H9 (cell line): ENCODE measurements around the gene CERS6. TPM values are rescaled to one million over a fixed set of nuclear protein-coding genes. Genes with fewer than 3 reads are reported as not detected.

Source experiments
- DNase-seq: peaks from one replicate; pipeline ENCODE4 v3.0.0-alpha.2; 2017
- H2AFZ ChIP-seq: one replicate; pipeline ENCODE4 v1.6.1; 2013; ENCODE audit warnings: mild to moderate bottlenecking, low read length, control low read depth, moderate library complexity
- H2AK5ac ChIP-seq: 2 replicates; pipeline ENCODE4 v1.6.1; 2013; ENCODE audit warnings: low read length, control low read depth, mixed read lengths; ENCODE audit not compliant: insufficient read length
- H2BK120ac ChIP-seq: one replicate; pipeline ENCODE4 v1.6.1; 2013; ENCODE audit warnings: low read depth, mild to moderate bottlenecking, low read length, control low read depth, inconsistent platforms; ENCODE audit not compliant: poor library complexity, severe bottlenecking
- H2BK12ac ChIP-seq: 2 replicates; pipeline ENCODE4 v1.6.1; 2013; ENCODE audit warnings: low read length, control low read depth, mixed read lengths, low read depth; ENCODE audit not compliant: insufficient read length
- H2BK15ac ChIP-seq: 2 replicates; pipeline ENCODE4 v1.6.1; 2013; ENCODE audit warnings: low read depth, low read length, control low read depth
- H2BK20ac ChIP-seq: one replicate; pipeline ENCODE4 v1.6.1; 2013; ENCODE audit warnings: low read depth, mild to moderate bottlenecking, low read length, control low read depth, inconsistent platforms; ENCODE audit not compliant: poor library complexity, severe bottlenecking
- H2BK5ac ChIP-seq: 2 replicates; pipeline ENCODE4 v1.6.1; 2013; ENCODE audit warnings: low read length, control low read depth, mixed read lengths; ENCODE audit not compliant: insufficient read length
- H3K14ac ChIP-seq: 2 replicates; pipeline ENCODE4 v1.6.1; 2013; ENCODE audit warnings: low read length, control low read depth; ENCODE audit not compliant: insufficient read depth
- H3K18ac ChIP-seq: 2 replicates; pipeline ENCODE4 v1.6.1; 2013; ENCODE audit warnings: low read depth, mild to moderate bottlenecking, mixed read lengths, low read length, control low read depth; ENCODE audit not compliant: insufficient read length
- H3K23ac ChIP-seq: 2 replicates; pipeline ENCODE4 v1.6.1; 2013; ENCODE audit warnings: low read length, control low read depth, mixed read lengths, low read depth; ENCODE audit not compliant: insufficient read length
- H3K23me2 ChIP-seq: 2 replicates; pipeline ENCODE4 v1.6.1; 2013; ENCODE audit warnings: low read depth, mild to moderate bottlenecking, mixed read lengths, low read length, control low read depth; ENCODE audit not compliant: insufficient read length, poor library complexity, severe bottlenecking
- H3K27ac ChIP-seq: 2 replicates; pipeline ENCODE4 v1.5.1; 2013; ENCODE audit warnings: low read length, control low read depth, mixed read lengths, low read depth; ENCODE audit not compliant: insufficient read length
- H3K27me3 ChIP-seq: 2 replicates; pipeline ENCODE4 v1.6.1; 2013; ENCODE audit warnings: low read length, control low read depth, inconsistent platforms; ENCODE audit not compliant: insufficient read depth
- H3K4ac ChIP-seq: 2 replicates; pipeline ENCODE4 v1.6.1; 2013; ENCODE audit warnings: low read depth, mild to moderate bottlenecking, control low read depth, inconsistent platforms, low read length, moderate library complexity
- H3K4me1 ChIP-seq: 2 replicates; pipeline ENCODE4 v1.6.1; 2013; ENCODE audit warnings: low read length, control low read depth, inconsistent platforms; ENCODE audit not compliant: insufficient read depth
- H3K4me2 ChIP-seq: 2 replicates; pipeline ENCODE4 v1.6.1; 2013; ENCODE audit warnings: low read length, control low read depth, mixed read lengths; ENCODE audit not compliant: insufficient read length, insufficient read depth
- H3K56ac ChIP-seq: 2 replicates; pipeline ENCODE4 v1.6.1; 2013; ENCODE audit warnings: low read depth, mild to moderate bottlenecking, mixed read lengths, low read length, control low read depth; ENCODE audit not compliant: insufficient read length
- H3K79me1 ChIP-seq: 2 replicates; pipeline ENCODE4 v1.6.1; 2013; ENCODE audit warnings: low read depth, mild to moderate bottlenecking, moderate library complexity, low read length, control low read depth, inconsistent platforms; ENCODE audit not compliant: insufficient read depth, poor library complexity, severe bottlenecking
- H3K79me2 ChIP-seq: 2 replicates; pipeline ENCODE4 v1.6.1; 2013; ENCODE audit warnings: low read length, control low read depth, inconsistent platforms; ENCODE audit not compliant: insufficient read depth
- H3K9ac ChIP-seq: 2 replicates; pipeline ENCODE4 v1.6.1; 2013; ENCODE audit warnings: low read length, control low read depth, mixed read lengths; ENCODE audit not compliant: insufficient read length; ENCODE audit errors: extremely low read depth
- H3K9me3 ChIP-seq: one replicate; pipeline ENCODE4 v1.6.1; 2013; ENCODE audit warnings: low read depth, low read length, inconsistent platforms; ENCODE audit not compliant: control insufficient read depth
- H3T11ph ChIP-seq: one replicate; pipeline ENCODE4 v1.6.1; 2013; ENCODE audit warnings: mild to moderate bottlenecking, low read length, control low read depth, inconsistent platforms
- H4K20me1 ChIP-seq: one replicate; pipeline ENCODE4 v1.6.1; 2013; ENCODE audit not compliant: control insufficient read depth, insufficient read length, insufficient read depth
- H4K5ac ChIP-seq: 2 replicates; pipeline ENCODE4 v1.6.1; 2013; ENCODE audit warnings: low read depth, mild to moderate bottlenecking, mixed read lengths, low read length, control low read depth; ENCODE audit not compliant: insufficient read length
- H4K8ac ChIP-seq: replicated peaks from 2 replicates; pipeline ENCODE4 v1.6.1; 2013; ENCODE audit warnings: low read length, control low read depth, mixed read lengths, low read depth; ENCODE audit not compliant: insufficient read length
- H4K91ac ChIP-seq: 2 replicates; pipeline ENCODE4 v1.6.1; 2013; ENCODE audit warnings: low read depth, mild to moderate bottlenecking, moderate library complexity, mixed read lengths, low read length, control low read depth; ENCODE audit not compliant: insufficient read length
- H3K27ac Mint-ChIP-seq, 3 experiments: 2 replicates in 2 of 3; 3 replicates in 1 of 3; pipeline ENCODE4 v1.8.0; 2020 to 2021; ENCODE audit warnings: mixed read lengths in 3 of 3, mild to moderate bottlenecking in 1 of 3, moderate library complexity in 1 of 3
- H3K27me3 Mint-ChIP-seq: 2 replicates; pipeline ENCODE4 v1.8.0; 2021; ENCODE audit warnings: low read depth, mild to moderate bottlenecking, moderate library complexity, mixed read lengths
- H3K36me3 Mint-ChIP-seq, 3 experiments: 2 replicates in 2 of 3; 3 replicates in 1 of 3; pipeline ENCODE4 v1.8.0; 2020 to 2021; ENCODE audit warnings: low read depth in 3 of 3, mixed read lengths in 3 of 3; ENCODE audit not compliant: insufficient read depth in 1 of 3
- H3K4me1 Mint-ChIP-seq, 2 experiments: 2 replicates each; pipeline ENCODE4 v1.8.0; 2020; ENCODE audit warnings: mixed read lengths in 2 of 2
- H3K4me3 Mint-ChIP-seq, 2 experiments: 2 replicates in 1 of 2; 3 replicates in 1 of 2; pipeline ENCODE4 v1.8.0; 2020 to 2021; ENCODE audit warnings: mild to moderate bottlenecking in 2 of 2, mixed read lengths in 2 of 2, moderate library complexity in 1 of 2
- H3K9me3 Mint-ChIP-seq, 2 experiments: 2 replicates in 1 of 2; 3 replicates in 1 of 2; pipeline ENCODE4 v1.8.0; 2020; ENCODE audit warnings: mild to moderate bottlenecking in 2 of 2, mixed read lengths in 2 of 2, moderate library complexity in 1 of 2
- WGBS: extraction: QIAGEN DNeasy Blood & Tissue Kit; methylation state at CpG from one replicate; pipeline ENCODE4 v1.1.7; 2013; ENCODE audit warnings: missing lambda C conversion rate, low lambda C conversion rate, mixed read lengths; ENCODE audit not compliant: insufficient read length; ENCODE audit errors: extremely low coverage; 5-methylcytosine and 5-hydroxymethylcytosine counted together
- total RNA-seq: library from RNA; stranded (reverse); gene quantifications from 2 replicates; pipeline ENCODE4 v1.2.1, GENCODE V29; 2021
- TF ChIP-seq, protein P1 (sequence below): fragments of 200-600 bp; sonication (generic); conservative IDR thresholded peaks from 3 replicates; pipeline ENCODE4 v1.8.0; 2021; ENCODE audit warnings: antibody characterized with exemption, mild to moderate bottlenecking

Gene CERS6
- total RNA-seq, 1 experiment from 2014 or later = 17.7 TPM

DNA sequence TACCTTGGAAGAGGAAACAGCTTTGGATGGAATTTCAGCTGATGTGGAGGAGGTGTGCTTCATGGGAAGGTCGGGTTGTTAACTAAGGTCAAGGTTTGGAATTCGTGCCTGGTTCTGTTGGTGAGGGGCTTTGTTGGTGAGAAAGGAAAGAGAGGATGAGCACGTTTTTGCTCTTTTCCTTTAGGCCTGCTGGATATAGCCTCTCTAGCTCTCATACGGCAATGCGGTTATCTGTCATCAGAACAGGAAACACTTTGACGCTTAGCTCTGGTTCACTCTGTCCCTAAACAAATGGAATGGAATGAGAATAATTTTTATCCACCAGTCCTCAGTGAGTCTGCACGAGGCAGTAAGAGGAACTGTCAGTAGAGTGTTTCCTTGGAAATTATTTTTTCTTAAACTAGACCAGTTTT lies 176.6 kb downstream of the CERS6 start:
- Histone ChIP-seq H3K9me3 (no peaks in the 10 kb centered on the region), H3K27ac (no peak overlapping the region), H3K14ac (no peak overlapping the region), H2AFZ (no peak overlapping the region), H3K23ac (no peak overlapping the region), H3K27me3 (no peaks in the 10 kb centered on the region), H2AK5ac (no peak overlapping the region), H2BK12ac (no peak overlapping the region), H3K9ac (no peak overlapping the region), H4K5ac (no peak overlapping the region), H3T11ph (no peak overlapping the region), H3K23me2 (no peaks in the 10 kb centered on the region), H2BK15ac (no peak overlapping the region), H2BK5ac (no peak overlapping the region), H2BK120ac (no peak overlapping the region), H3K56ac (no peak overlapping the region), H4K8ac (no peak overlapping the region), H3K4me2 (no peak overlapping the region), H3K4ac (no peak overlapping the region), H3K18ac (no peak overlapping the region), H4K20me1 (no peaks in the 10 kb centered on the region), H3K79me2 (no peaks in the 10 kb centered on the region; the same call in 1 of the 2 replicates), H2BK20ac (no peak overlapping the region), H3K4me1 (peaks cover 15% of the 10 kb centered on the region; the same call in 1 of the 2 replicates), H3K79me1 (no peaks in the 10 kb centered on the region), H4K91ac (no peak overlapping the region)
- TF ChIP-seq, protein P1, sequence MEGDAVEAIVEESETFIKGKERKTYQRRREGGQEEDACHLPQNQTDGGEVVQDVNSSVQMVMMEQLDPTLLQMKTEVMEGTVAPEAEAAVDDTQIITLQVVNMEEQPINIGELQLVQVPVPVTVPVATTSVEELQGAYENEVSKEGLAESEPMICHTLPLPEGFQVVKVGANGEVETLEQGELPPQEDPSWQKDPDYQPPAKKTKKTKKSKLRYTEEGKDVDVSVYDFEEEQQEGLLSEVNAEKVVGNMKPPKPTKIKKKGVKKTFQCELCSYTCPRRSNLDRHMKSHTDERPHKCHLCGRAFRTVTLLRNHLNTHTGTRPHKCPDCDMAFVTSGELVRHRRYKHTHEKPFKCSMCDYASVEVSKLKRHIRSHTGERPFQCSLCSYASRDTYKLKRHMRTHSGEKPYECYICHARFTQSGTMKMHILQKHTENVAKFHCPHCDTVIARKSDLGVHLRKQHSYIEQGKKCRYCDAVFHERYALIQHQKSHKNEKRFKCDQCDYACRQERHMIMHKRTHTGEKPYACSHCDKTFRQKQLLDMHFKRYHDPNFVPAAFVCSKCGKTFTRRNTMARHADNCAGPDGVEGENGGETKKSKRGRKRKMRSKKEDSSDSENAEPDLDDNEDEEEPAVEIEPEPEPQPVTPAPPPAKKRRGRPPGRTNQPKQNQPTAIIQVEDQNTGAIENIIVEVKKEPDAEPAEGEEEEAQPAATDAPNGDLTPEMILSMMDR = no peak
- Mint-ChIP-seq H3K27me3 (no peaks in the 10 kb centered on the region), H3K9me3 (no peaks in the 10 kb centered on the region), H3K27ac (peak overlapping the region in 1 of 3 experiments; percentile 41; a peak in 2 of 7 replicates), H3K4me1 (peaks cover 31 to 36% of the 10 kb centered on the region in 2 experiments), H3K36me3 (peaks cover 0 to 1% (median 0%) of the 10 kb centered on the region in 3 experiments; a peak in 1 of 7 replicates), H3K4me3 (no peak overlapping the region)
- no CpG with 5 or more reads among the region's 7 CpGs for WGBS
- no peak for DNase-seq
